PFSK-1 (cell line): ENCODE measurements around the gene SYNE1.

Experiments
- FOXP2 ChIP-seq: optimal IDR thresholded peaks from 2 replicates; pipeline ENCODE3; 2011; ENCODE audit warnings: borderline replicate concordance, control low read depth, inconsistent platforms; ENCODE audit not compliant: insufficient read depth; ENCODE audit errors: extremely low read length, extremely low read depth
- POLR2AphosphoS5 ChIP-seq: IDR thresholded peaks from 2 replicates; pipeline ENCODE4 v1.6.1; 2012; ENCODE audit warnings: low read depth, mild to moderate bottlenecking, control low read depth, low read length, moderate library complexity
- SIN3A ChIP-seq: IDR thresholded peaks from 2 replicates; pipeline ENCODE4 v1.6.1; 2012; ENCODE audit warnings: mild to moderate bottlenecking, low read length, moderate library complexity, borderline replicate concordance; ENCODE audit not compliant: insufficient read depth
- TAF1 ChIP-seq: IDR thresholded peaks from 2 replicates; pipeline ENCODE4 v1.6.1; 2012; ENCODE audit warnings: low read length, control low read depth, borderline replicate concordance; ENCODE audit not compliant: insufficient read depth
- TF ChIP-seq, protein P1 (sequence below), 2 experiments: IDR thresholded peaks; 2 replicates each; pipeline versions ENCODE4 v1.6.1 to v1.8.0; 2011 to 2012; ENCODE audit warnings: low read depth in 2 of 2, low read length in 2 of 2, control low read depth in 1 of 2, inconsistent platforms in 1 of 2, mild to moderate bottlenecking in 1 of 2, moderate library complexity in 1 of 2; ENCODE audit not compliant: insufficient read depth in 1 of 2

DNA sequence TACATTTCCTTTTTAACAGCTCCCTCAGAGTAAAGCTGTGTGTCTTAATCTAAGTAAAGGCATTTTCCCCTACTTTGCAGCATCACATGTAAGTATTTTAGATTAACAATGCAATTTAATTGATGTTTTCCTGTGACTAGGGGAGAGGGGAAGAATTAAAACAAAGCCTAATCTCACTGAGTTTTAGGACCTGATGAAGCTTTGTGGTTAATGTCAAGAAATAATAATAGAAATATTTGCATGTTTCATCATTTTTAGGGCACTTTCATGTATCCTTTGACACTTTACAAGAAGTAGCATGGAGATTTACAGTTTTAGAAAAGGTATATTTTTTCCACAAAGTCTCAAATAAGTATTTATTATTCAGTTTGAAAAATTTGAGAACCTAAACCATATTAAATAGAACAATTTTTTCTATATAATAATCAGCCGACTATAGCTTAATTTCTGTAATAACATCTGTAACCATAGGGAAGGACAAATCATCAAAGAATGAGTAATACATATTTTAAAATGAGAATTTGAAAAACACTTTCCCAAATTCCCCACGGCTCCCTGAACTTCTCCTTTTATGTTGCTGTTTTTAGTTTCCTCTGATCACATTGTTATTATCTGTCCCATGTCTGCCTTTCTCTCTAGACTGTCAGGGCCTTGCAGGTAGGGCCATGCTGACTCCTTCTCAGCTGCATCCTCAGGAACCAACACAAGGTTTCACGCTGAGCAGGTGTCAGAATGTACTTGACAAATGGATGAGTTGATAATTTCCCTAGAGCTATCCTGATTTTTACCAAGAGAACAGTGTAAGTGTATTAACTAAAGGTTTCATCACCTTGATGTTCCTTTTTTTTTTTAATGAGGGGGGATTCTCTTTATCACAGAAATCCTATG lies 338.1 kb downstream of the SYNE1 start:
- TF ChIP-seq POLR2AphosphoS5 (no peak), SIN3A (no peak), TAF1 (no peak), FOXP2 (no peak)
- TF ChIP-seq, protein P1, sequence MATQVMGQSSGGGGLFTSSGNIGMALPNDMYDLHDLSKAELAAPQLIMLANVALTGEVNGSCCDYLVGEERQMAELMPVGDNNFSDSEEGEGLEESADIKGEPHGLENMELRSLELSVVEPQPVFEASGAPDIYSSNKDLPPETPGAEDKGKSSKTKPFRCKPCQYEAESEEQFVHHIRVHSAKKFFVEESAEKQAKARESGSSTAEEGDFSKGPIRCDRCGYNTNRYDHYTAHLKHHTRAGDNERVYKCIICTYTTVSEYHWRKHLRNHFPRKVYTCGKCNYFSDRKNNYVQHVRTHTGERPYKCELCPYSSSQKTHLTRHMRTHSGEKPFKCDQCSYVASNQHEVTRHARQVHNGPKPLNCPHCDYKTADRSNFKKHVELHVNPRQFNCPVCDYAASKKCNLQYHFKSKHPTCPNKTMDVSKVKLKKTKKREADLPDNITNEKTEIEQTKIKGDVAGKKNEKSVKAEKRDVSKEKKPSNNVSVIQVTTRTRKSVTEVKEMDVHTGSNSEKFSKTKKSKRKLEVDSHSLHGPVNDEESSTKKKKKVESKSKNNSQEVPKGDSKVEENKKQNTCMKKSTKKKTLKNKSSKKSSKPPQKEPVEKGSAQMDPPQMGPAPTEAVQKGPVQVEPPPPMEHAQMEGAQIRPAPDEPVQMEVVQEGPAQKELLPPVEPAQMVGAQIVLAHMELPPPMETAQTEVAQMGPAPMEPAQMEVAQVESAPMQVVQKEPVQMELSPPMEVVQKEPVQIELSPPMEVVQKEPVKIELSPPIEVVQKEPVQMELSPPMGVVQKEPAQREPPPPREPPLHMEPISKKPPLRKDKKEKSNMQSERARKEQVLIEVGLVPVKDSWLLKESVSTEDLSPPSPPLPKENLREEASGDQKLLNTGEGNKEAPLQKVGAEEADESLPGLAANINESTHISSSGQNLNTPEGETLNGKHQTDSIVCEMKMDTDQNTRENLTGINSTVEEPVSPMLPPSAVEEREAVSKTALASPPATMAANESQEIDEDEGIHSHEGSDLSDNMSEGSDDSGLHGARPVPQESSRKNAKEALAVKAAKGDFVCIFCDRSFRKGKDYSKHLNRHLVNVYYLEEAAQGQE (IDR thresholded peaks at IDR 0.05; ENCODE audit: insufficient read depth in 1 of 2, low read depth in 2 of 2, low read length in 2 of 2) = no peak
